OCI-LY3 (cell line): ENCODE results near the gene NRAP.

Source experiments
- H2AFZ ChIP-seq: fragments of 200-600, 300-600 bp; shearing (Covaris generic); 2 replicates; pipeline ENCODE4 v1.6.0; 2014; ENCODE audit warnings: antibody characterized with exemption, low read depth, low read length
- H3K27ac ChIP-seq: fragments of 200-600, 300-600 bp; sonication (generic); 2 replicates; pipeline ENCODE4 v1.5.1; 2014; ENCODE audit warnings: mild to moderate bottlenecking, low read length, moderate library complexity, mixed read lengths
- H3K27me3 ChIP-seq: fragments of 200-600, 300-600 bp; sonication (generic); 2 replicates; pipeline ENCODE4 v1.6.1; 2014; ENCODE audit warnings: low read depth, low read length, mixed read lengths
- H3K36me3 ChIP-seq: fragments of 200-600, 300-600 bp; sonication (generic); replicated peaks from 2 replicates; pipeline ENCODE3; 2014; ENCODE audit warnings: low read depth, low read length, mixed read lengths
- H3K4me1 ChIP-seq: fragments of 300-600, 200-600 bp; sonication (generic); 2 replicates; pipeline ENCODE4 v1.6.1; 2014; ENCODE audit warnings: low read length, mixed read lengths
- H3K4me2 ChIP-seq: fragments of 200-600, 300-600 bp; sonication (generic); 2 replicates; pipeline ENCODE4 v1.6.1; 2014; ENCODE audit warnings: low read length, mixed read lengths
- H3K4me3 ChIP-seq: fragments of 300-600, 200-600 bp; sonication (generic); 2 replicates; pipeline ENCODE4 v1.5.1; 2014; ENCODE audit warnings: antibody characterized with exemption, mild to moderate bottlenecking, low read length, moderate library complexity
- H3K79me2 ChIP-seq: fragments of 300-600, 200-600 bp; shearing (Covaris generic); 2 replicates; pipeline ENCODE4 v1.6.1; 2014; ENCODE audit warnings: mild to moderate bottlenecking, low read length, mixed read lengths
- H3K9ac ChIP-seq: fragments of 300-600, 200-600 bp; shearing (Covaris generic); 2 replicates; pipeline ENCODE4 v1.6.0; 2014; ENCODE audit warnings: mild to moderate bottlenecking, low read length, moderate library complexity
- H3K9me3 ChIP-seq: fragments of 200-600, 300-600 bp; shearing (Covaris generic); 2 replicates; pipeline ENCODE4 v1.6.1; 2014; ENCODE audit warnings: low read length, mixed read lengths; ENCODE audit not compliant: insufficient read depth
- H4K20me1 ChIP-seq: fragments of 200-600, 300-600 bp; sonication (generic); 2 replicates; pipeline ENCODE4 v1.6.1; 2016; ENCODE audit warnings: low read length, mixed read lengths; ENCODE audit not compliant: insufficient read depth
- CTCF ChIP-seq: fragments of 200-600, 300-600 bp; sonication (generic); IDR thresholded peaks from 2 replicates; pipeline ENCODE4 v1.5.1; 2014; ENCODE audit warnings: antibody characterized with exemption, low read length, low read depth
- EZH2phosphoT487 ChIP-seq: fragments of 200-600 bp; shearing (Covaris generic); IDR thresholded peaks from 2 replicates; pipeline ENCODE4 v1.6.1; 2018; ENCODE audit warnings: antibody characterized with exemption, mixed run types, low read depth

The NRAP gene

GRCh38 chr10:113581092-113581491 is 82.7 kb downstream of the NRAP start:
- Histone ChIP-seq H3K27me3 (no peaks in the 10 kb centered on the region), H3K9ac (no peak overlapping the region), H3K4me3 (no peak overlapping the region), H2AFZ (no peak overlapping the region), H3K4me2 (no peak overlapping the region), H3K36me3 (no peaks in the 10 kb centered on the region), H3K27ac (no peak overlapping the region), H3K4me1 (no peaks in the 10 kb centered on the region), H3K9me3 (no peaks in the 10 kb centered on the region), H3K79me2 (no peaks in the 10 kb centered on the region), H4K20me1 (no peaks in the 10 kb centered on the region)
- no peak for TF ChIP-seq CTCF
- TF ChIP-seq EZH2phosphoT487 = no peak

GRCh38 chr10:113578773-113579172 is 85.1 kb downstream of the NRAP start:
- Histone ChIP-seq H3K79me2 (no peaks in the 10 kb centered on the region), H3K4me2 (no peak overlapping the region), H2AFZ (no peak overlapping the region), H3K9me3 (no peaks in the 10 kb centered on the region), H4K20me1 (no peaks in the 10 kb centered on the region), H3K36me3 (no peaks in the 10 kb centered on the region), H3K4me3 (no peak overlapping the region), H3K27ac (no peak overlapping the region), H3K27me3 (no peaks in the 10 kb centered on the region), H3K9ac (no peak overlapping the region), H3K4me1 (no peaks in the 10 kb centered on the region)
- TF ChIP-seq EZH2phosphoT487 (no peak), CTCF (no peak)

DNA sequence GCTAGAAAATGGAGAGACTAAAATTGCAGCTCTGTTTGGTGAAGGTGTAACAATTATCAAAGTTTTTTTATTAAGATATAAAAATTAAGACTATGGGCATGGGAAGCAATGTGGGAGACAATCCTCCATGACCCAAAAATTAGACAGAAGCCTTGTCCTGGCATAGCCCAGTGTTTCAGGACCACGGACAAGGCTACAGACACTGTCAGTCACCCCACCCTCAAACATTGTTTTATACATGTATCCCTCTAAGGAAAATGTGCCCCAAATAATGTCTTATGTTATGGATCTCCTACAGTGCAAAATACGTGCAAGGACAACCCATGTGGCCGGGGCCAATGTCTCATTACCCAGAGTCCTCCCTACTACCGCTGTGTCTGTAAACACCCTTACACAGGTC is 87.0 kb downstream of the NRAP start:
- no peaks in the 10 kb centered on the region for H3K27me3 ChIP-seq
- no peak overlapping the region for H3K4me2 ChIP-seq
- H3K36me3 ChIP-seq = no peaks in the 10 kb centered on the region
- TF ChIP-seq EZH2phosphoT487 (no peak), CTCF (no peak)
- no peak overlapping the region for H2AFZ ChIP-seq
- H3K27ac ChIP-seq = no peak overlapping the region
- no peaks in the 10 kb centered on the region for H3K4me1 ChIP-seq
- H3K79me2 ChIP-seq = no peaks in the 10 kb centered on the region
- no peaks in the 10 kb centered on the region for H4K20me1 ChIP-seq
- no peaks in the 10 kb centered on the region for H3K9me3 ChIP-seq
- H3K4me3 ChIP-seq = no peak overlapping the region
- no peak overlapping the region for H3K9ac ChIP-seq

DNA sequence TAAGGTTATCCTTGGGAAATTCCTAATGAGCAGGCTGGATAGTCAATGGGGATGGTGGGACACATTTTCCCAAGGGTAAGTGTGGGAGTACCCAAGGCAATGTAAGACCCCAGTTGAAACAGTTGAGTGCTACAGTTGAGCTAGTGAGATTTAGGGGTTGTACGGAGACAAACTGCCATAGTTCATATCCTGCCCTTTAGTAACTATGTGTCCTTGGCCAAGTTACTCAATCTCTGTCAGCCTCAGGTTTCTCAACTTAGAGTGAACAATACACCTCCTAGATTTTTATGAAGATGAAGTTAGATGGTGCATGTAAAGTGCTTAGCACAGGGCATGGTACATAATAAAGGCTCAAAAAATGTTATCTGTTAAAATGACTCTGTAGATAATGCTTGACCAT is 90.5 kb downstream of the NRAP start:
- Histone ChIP-seq H3K27ac (no peak overlapping the region), H3K36me3 (no peaks in the 10 kb centered on the region), H2AFZ (no peak overlapping the region), H3K9me3 (no peaks in the 10 kb centered on the region), H3K27me3 (no peaks in the 10 kb centered on the region), H3K4me3 (no peak overlapping the region), H3K79me2 (no peaks in the 10 kb centered on the region), H3K9ac (no peak overlapping the region), H3K4me1 (no peaks in the 10 kb centered on the region), H4K20me1 (no peaks in the 10 kb centered on the region), H3K4me2 (no peak overlapping the region)
- TF ChIP-seq CTCF (no peak), EZH2phosphoT487 (no peak)
